ENCODE data around the gene BCR.
"Not testable (repeated sequence)": the region's sequence is repeated elsewhere in the genome, so short reads cannot be mapped to it uniquely, and the experiment has no call there.

BCR gene

DNA sequence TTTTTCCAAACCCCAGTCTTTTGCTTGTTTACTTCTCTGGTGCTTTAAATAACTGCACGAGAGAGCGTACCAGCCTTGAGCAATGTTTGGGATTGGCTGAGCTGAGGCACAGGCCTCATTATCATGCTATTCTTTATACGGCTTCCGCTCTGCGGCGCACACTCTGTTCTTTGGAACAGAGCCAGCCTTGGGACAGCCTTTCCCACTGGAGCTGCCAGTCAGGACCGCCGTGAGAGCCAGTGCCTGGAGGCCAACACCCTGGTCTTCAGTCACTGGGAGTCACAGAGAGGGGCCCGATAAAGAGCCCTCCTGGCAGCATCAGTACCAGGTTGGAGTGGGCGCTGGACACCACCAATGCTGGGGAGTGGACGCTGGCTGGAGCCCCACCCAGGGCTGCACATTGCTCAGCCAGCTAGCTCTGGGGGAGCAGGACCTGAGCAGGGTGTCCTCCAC is 125.6 kb downstream of the BCR start:
- TF ChIP-seq, protein P1, sequence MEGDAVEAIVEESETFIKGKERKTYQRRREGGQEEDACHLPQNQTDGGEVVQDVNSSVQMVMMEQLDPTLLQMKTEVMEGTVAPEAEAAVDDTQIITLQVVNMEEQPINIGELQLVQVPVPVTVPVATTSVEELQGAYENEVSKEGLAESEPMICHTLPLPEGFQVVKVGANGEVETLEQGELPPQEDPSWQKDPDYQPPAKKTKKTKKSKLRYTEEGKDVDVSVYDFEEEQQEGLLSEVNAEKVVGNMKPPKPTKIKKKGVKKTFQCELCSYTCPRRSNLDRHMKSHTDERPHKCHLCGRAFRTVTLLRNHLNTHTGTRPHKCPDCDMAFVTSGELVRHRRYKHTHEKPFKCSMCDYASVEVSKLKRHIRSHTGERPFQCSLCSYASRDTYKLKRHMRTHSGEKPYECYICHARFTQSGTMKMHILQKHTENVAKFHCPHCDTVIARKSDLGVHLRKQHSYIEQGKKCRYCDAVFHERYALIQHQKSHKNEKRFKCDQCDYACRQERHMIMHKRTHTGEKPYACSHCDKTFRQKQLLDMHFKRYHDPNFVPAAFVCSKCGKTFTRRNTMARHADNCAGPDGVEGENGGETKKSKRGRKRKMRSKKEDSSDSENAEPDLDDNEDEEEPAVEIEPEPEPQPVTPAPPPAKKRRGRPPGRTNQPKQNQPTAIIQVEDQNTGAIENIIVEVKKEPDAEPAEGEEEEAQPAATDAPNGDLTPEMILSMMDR (IDR thresholded peaks at IDR 0.05; ENCODE audit: insufficient read depth, low read length, poor library complexity, severe bottlenecking), result no peak
- no peak for DNase-seq (ENCODE audit: extremely low read depth, insufficient read length)
- Histone ChIP-seq H3K36me3 (ENCODE audit: control insufficient read depth, insufficient read depth, low read length) (peaks cover 4% of the 10 kb centered on the region), H3K27me3 (replicated peaks; ENCODE audit: control insufficient read depth, insufficient read depth, low read length) (no peaks in the 10 kb centered on the region), H3K4me3 (replicated peaks; ENCODE audit: low read depth, low read length) (no peak overlapping the region)

DNA sequence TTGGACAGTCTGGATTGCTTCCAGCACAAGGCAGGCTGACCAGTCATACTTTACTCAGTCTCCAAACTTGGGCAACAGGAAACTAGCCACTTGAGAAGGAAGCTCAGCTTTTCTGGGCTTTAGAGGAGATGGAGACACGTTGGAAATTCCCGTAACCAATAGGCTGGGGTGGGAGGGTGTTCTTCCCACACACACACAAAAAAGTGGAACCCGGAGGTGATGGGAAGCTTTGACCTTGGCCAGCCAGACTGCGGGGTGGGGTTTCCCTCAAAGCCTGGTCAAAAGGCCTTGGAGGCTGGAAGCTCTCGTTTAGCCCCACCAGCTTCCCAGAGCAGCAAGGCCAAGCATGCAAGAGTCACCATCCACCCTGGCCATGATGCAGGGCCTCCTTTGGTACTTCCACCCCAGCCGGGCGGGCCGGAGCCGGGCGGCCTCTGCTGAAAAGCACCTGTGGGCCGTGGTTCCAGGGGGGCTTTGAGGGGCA is 126.2 kb downstream of the BCR start:
- TF ChIP-seq, protein P1 (IDR thresholded peaks at IDR 0.05; ENCODE audit: insufficient read depth, low read length, poor library complexity, severe bottlenecking), result no peak
- H3K27me3 ChIP-seq (replicated peaks; ENCODE audit: control insufficient read depth, insufficient read depth, low read length), result no peaks in the 10 kb centered on the region
- peaks cover 2% of the 10 kb centered on the region; the same call in 1 of the 2 replicates for H3K36me3 ChIP-seq (ENCODE audit: control insufficient read depth, insufficient read depth, low read length)
- H3K4me3 ChIP-seq (replicated peaks; ENCODE audit: low read depth, low read length), result no peak overlapping the region
- no peak for DNase-seq (ENCODE audit: extremely low read depth, insufficient read length)

DNA sequence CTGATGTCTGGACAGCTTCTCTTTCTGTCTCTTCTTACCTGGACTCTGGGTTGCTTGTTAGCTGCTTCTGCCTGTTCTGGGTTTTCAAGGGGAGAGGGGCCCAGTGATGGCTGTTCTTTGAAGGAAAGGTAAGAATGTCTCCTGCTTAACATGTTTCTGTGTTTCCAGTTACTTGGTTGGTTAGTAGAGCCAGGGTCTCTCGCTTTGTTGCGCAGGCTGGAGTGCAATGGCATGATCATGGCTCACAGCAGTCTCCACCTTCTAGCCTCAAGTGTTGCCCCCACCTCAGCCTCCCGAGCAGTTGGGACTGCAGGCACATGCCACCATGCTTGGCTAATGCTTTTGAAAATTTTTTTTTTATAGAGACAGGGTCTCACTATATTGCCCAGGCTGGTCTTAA is 126.6 kb downstream of the BCR start:
- no peaks in the 10 kb centered on the region for H3K27me3 ChIP-seq (replicated peaks; ENCODE audit: control insufficient read depth, insufficient read depth, low read length)
- no peak overlapping the region for H3K4me3 ChIP-seq (replicated peaks; ENCODE audit: low read depth, low read length)
- H3K36me3 ChIP-seq (ENCODE audit: control insufficient read depth, insufficient read depth, low read length), result peaks cover 2% of the 10 kb centered on the region; the same call in 1 of the 2 replicates
- TF ChIP-seq, protein P1 (IDR thresholded peaks at IDR 0.05; ENCODE audit: insufficient read depth, low read length, poor library complexity, severe bottlenecking), result no peak
- no peak for DNase-seq (ENCODE audit: extremely low read depth, insufficient read length)

DNA sequence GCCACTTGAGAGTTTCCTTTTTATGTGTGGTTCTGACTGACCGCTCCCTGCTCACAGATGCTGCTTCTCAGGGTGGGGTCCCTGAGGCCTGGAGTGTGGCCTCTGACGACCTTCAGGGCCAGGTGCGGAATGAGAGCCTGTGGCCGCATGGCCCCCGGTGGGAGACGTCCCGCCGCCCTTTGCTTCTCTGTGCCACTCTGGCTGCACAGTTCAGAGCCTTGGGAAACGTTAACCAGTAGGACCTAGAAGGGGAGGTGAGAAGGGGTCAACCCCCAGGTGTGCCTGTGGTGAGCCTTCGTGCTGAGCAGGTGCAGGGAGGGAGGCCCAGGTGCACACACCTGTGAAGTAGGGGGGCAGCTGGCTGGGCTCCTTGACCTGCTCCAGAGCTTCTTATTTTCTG is 127.2 kb downstream of the BCR start:
- not testable (repeated sequence) for H3K4me3 ChIP-seq (replicated peaks; ENCODE audit: low read depth, low read length); H3K27me3 ChIP-seq (replicated peaks; ENCODE audit: control insufficient read depth, insufficient read depth, low read length); DNase-seq (ENCODE audit: extremely low read depth, insufficient read length); H3K36me3 ChIP-seq (ENCODE audit: control insufficient read depth, insufficient read depth, low read length)

DNA sequence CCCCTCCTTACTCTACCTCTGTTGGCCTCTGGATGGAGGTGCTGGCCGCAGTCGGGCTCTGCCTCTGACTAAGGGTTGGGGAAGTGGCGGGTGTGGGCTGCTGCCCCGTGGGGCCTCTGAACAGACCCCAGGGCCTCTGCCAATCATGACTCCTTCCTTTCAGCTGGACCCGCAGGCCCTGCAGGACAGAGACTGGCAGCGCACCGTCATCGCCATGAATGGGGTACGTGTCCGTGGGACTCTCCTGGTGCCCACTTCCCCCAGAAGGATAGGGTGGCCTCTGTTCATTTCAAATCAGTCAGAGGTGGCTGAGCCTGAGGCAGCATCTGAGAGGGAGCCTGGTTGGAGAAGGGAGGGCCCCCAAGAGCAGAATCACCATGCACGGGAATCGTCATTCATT is 129.0 kb downstream of the BCR start:
- not testable (repeated sequence) for DNase-seq (ENCODE audit: extremely low read depth, insufficient read length); H3K36me3 ChIP-seq (ENCODE audit: control insufficient read depth, insufficient read depth, low read length); H3K27me3 ChIP-seq (replicated peaks; ENCODE audit: control insufficient read depth, insufficient read depth, low read length); H3K4me3 ChIP-seq (replicated peaks; ENCODE audit: low read depth, low read length)

DNA sequence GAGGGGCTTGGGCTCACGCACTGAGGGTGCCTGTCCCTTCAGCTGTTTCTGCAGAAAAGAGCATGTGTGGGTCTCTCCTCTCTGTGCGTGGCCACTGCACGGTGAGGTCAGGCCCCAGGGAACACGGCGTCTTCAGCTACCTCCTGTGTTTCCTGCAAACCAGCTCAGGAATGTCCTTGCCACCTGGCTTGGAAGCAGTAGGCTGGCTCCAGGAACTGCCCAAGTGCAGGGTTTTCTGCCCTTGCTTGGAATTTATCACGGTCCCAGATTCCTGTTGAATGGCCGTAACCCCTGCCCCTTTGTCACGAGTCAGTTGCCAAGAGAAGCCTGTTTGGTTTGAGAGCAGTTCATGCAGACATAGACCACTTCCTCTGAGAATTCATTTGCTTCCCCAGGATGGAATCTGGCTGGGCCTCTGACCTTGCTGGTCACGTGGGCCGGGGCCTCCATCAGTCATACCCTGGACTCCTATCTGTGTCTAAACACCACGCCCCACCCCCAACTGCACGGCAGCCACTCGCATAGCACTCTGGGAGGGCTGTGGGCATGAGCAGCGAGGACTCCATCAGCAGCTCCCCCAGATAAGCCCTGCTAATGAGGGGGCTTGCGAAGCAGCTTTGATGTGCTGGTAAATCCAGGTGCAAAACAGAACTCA is 130.3 kb downstream of the BCR start:
- not testable (repeated sequence) for H3K36me3 ChIP-seq (ENCODE audit: control insufficient read depth, insufficient read depth, low read length); DNase-seq (ENCODE audit: extremely low read depth, insufficient read length); H3K4me3 ChIP-seq (replicated peaks; ENCODE audit: low read depth, low read length); H3K27me3 ChIP-seq (replicated peaks; ENCODE audit: control insufficient read depth, insufficient read depth, low read length)

DNA sequence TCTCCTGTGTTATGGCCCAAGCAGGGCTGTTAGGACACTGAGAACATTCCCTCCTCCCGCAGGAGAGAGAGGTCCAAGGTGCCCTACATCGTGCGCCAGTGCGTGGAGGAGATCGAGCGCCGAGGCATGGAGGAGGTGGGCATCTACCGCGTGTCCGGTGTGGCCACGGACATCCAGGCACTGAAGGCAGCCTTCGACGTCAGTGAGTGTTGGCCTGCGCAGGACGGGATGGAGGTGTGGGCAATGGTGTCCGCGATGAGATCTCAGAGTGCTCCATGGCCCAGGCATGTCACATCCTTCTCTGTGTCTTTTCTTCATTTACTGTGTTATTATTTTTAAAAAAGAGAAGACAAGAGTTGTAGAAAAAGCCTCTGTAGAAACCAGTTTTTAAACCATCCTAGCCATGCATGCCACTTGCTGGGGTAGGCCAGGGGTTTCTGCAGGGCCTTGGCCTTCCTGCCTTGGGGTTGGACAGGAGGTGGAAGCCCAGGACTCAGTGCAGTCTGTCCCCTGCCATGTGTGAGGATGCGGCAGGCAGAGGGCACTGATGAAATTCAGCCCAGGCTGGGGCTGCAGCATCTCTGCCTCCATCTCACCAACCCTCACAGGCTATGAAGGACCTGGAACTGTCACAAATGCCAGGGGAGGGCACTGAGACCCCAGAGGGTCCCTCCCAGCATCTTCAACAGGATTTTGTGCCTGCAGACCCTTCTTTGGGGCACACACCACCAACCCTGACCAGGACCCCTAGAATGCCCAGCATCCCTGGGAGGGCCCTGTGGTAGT is 131.5 kb downstream of the BCR start:
- H3K27me3 ChIP-seq (replicated peaks; ENCODE audit: control insufficient read depth, insufficient read depth, low read length); DNase-seq (ENCODE audit: extremely low read depth, insufficient read length); H3K4me3 ChIP-seq (replicated peaks; ENCODE audit: low read depth, low read length); H3K36me3 ChIP-seq (ENCODE audit: control insufficient read depth, insufficient read depth, low read length): not testable (repeated sequence)

Measured in GM06990 (cell line).